Colonic mucosa (tissue), 4 donors: ENCODE results near the gene POU6F2. TPM values are rescaled to one million over a fixed set of nuclear protein-coding genes. Genes with fewer than 3 reads are reported as not detected.

Source experiments
- DNase-seq: peaks from one replicate; pipeline ENCODE4 v3.0.0-alpha.2; 2020
- H3K27ac ChIP-seq: fragments of 200-600 bp; one replicate; pipeline ENCODE4 v1.8.0; 2021
- H3K27me3 ChIP-seq: fragments of 200-600 bp; one replicate; pipeline ENCODE4 v1.8.0; 2021
- H3K36me3 ChIP-seq: fragments of 200-600 bp; one replicate; pipeline ENCODE4 v1.8.0; 2021
- H3K4me1 ChIP-seq: fragments of 200-600 bp; one replicate; pipeline ENCODE4 v1.8.0; 2021; ENCODE audit warnings: mild to moderate bottlenecking
- H3K4me3 ChIP-seq: fragments of 200-600 bp; one replicate; pipeline ENCODE4 v1.8.0; 2021
- H3K9ac ChIP-seq, 2 donors: one replicate each; pipeline ENCODE4 v1.7.0; 2013; ENCODE audit warnings: control low read depth in 2 of 2, low read depth in 2 of 2, low read length in 2 of 2
- H3K9me3 ChIP-seq: fragments of 200-600 bp; one replicate; pipeline ENCODE4 v1.8.0; 2021
- CTCF ChIP-seq: fragments of 200-600 bp; IDR thresholded peaks from one replicate; pipeline ENCODE4 v1.8.0; 2022; ENCODE audit warnings: antibody characterized with exemption, mild to moderate bottlenecking
- intact Hi-C: fragments of 100-400 bp; cut with DNase I; formaldehyde crosslinking; loops from one replicate; pipeline ENCODE4 v1.14.1; 2022
- total RNA-seq, 2 donors: library from RNA; stranded (reverse); fragmentation: NEBNext Ultra II Directional in 1 of 2; extraction: Animal tissue kit (Norgen Biotek cat#: 25700) in 1 of 2; gene quantifications; one replicate each; pipeline ENCODE4 v1.2.1, GENCODE V29; 2021
- donor health status: healthy.
- donor health status: DM: no; HTN: no; CAD: no.
- donor health status: DM: no; HTN: no; CAD: no.

The POU6F2 gene
- total RNA-seq, 2 donors from 2014 or later = 1.3 TPM; not detected in 1

DNA sequence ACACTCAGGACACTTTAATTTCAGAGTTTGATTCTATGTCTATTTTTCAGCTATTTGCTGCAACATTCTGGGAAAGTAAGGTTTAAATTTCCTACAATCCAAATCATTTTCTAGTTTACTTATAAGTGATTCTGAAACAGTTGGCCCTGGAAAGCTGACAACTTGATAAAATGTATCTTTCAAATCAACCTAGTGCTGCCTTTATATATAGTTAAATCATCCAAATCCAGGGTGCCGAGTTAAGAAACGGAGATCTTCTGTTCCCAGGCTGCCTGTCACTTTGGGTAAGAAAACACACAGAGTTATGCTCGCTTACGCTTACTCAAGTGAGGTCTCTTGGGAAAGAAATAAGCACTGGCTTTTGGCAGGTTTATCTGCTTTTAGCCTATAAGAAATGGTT lies 175.0 kb downstream of the POU6F2 start:
- TF ChIP-seq CTCF = no peak
- no peak overlapping the region for H3K4me3 ChIP-seq
- intact Hi-C loops = no loop called here
- no peaks in the 10 kb centered on the region for H3K27me3 ChIP-seq
- H3K4me1 ChIP-seq = no peaks in the 10 kb centered on the region
- H3K27ac ChIP-seq = no peak overlapping the region
- H3K9me3 ChIP-seq = no peaks in the 10 kb centered on the region
- H3K36me3 ChIP-seq = no peaks in the 10 kb centered on the region
- no peak overlapping the region for H3K9ac ChIP-seq
- DNase-seq = no peak

DNA sequence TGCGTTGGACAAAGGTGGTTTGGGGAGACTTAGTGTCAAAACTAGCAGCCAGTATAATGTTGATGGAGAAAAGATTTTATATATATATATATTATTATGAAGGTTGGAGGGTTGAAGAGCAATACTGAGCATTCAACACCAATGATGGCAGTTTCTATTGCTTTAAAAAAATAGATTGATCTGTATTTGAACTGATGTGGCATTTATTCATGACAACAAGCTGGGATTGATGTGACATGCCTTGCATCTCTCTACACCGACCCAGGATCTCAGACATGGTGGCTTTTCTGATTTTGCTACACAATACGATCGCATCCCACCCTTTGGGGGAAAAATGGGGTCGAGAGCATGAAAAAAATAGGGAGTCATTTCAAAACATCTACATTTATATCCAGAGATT lies 175.4 kb downstream of the POU6F2 start:
- no peaks in the 10 kb centered on the region for H3K4me1 ChIP-seq
- no peaks in the 10 kb centered on the region for H3K36me3 ChIP-seq
- no peak for TF ChIP-seq CTCF
- intact Hi-C loops = no loop called here
- no peak for DNase-seq
- H3K9me3 ChIP-seq = no peaks in the 10 kb centered on the region
- no peak overlapping the region for H3K9ac ChIP-seq
- H3K27ac ChIP-seq = no peak overlapping the region
- H3K27me3 ChIP-seq = no peaks in the 10 kb centered on the region
- H3K4me3 ChIP-seq = no peak overlapping the region

GRCh38 chr7:39153647-39154046 lies 175.9 kb downstream of the POU6F2 start:
- DNase-seq = no peak
- Histone ChIP-seq H3K4me3 (no peak overlapping the region), H3K27me3 (no peaks in the 10 kb centered on the region), H3K9me3 (no peaks in the 10 kb centered on the region), H3K27ac (no peak overlapping the region), H3K9ac (no peak overlapping the region), H3K36me3 (no peaks in the 10 kb centered on the region), H3K4me1 (no peaks in the 10 kb centered on the region)
- intact Hi-C loops = no loop called here
- TF ChIP-seq CTCF = no peak

DNA sequence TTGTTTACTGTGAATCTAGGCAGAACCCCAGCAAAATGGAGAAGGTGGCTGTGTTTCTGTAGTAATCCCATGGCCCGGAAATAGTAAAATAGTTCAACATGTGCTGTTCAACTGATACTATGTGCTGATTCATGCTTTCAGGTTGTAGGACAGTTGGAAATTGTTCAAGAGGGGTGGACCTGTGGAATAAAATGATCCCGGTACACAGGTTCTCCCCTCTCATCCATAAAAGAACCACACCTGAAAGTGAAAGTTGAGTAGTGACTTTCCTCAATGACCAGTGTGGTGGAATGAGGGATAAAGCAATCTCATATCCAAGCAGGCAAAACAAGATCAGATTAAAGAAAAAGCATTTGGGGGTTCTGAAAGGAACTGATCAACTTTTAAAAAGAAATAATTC lies 177.1 kb downstream of the POU6F2 start:
- DNase-seq = no peak
- no peaks in the 10 kb centered on the region for H3K36me3 ChIP-seq

GRCh38 chr7:39158367-39158766 lies 180.7 kb downstream of the POU6F2 start:
- DNase-seq = no peak
- Histone ChIP-seq H3K9me3 (no peaks in the 10 kb centered on the region), H3K36me3 (no peaks in the 10 kb centered on the region), H3K27me3 (no peaks in the 10 kb centered on the region), H3K4me1 (no peaks in the 10 kb centered on the region), H3K4me3 (no peak overlapping the region), H3K27ac (no peak overlapping the region), H3K9ac (no peak overlapping the region)
- intact Hi-C loops = no loop called here
- no peak for TF ChIP-seq CTCF

More for the DNA sequence above, 177.1 kb downstream of the POU6F2 start:
- no peaks in the 10 kb centered on the region for H3K27me3 ChIP-seq
- no peaks in the 10 kb centered on the region for H3K9me3 ChIP-seq
- no peaks in the 10 kb centered on the region for H3K4me1 ChIP-seq
- H3K4me3 ChIP-seq = no peak overlapping the region
- TF ChIP-seq CTCF = no peak
- no peak overlapping the region for H3K27ac ChIP-seq
- no peak overlapping the region for H3K9ac ChIP-seq
- intact Hi-C loops = no loop called here

GRCh38 chr7:39161903-39162302 lies 184.2 kb downstream of the POU6F2 start:
- H3K36me3 ChIP-seq = no peaks in the 10 kb centered on the region
- no peak overlapping the region for H3K4me3 ChIP-seq
- no peaks in the 10 kb centered on the region for H3K4me1 ChIP-seq
- H3K9me3 ChIP-seq = no peaks in the 10 kb centered on the region
- H3K27me3 ChIP-seq = no peaks in the 10 kb centered on the region
- no peak overlapping the region for H3K27ac ChIP-seq
- DNase-seq = no peak
- intact Hi-C loops = no loop called here
- H3K9ac ChIP-seq = no peak overlapping the region
- no peak for TF ChIP-seq CTCF
